Thymus (tissue), 11 donors: Measurements from ENCODE around the gene OTOF. TPM values are rescaled to one million over a fixed set of nuclear protein-coding genes. Genes with fewer than 3 reads are reported as not detected.

ENCODE experiments used
- DNase-seq, 9 donors: peaks; one replicate each; pipeline ENCODE4 v3.0.0-alpha.2; 2013; ENCODE audit warnings: low spot score in 9 of 9, low read depth in 6 of 9, missing footprints in 1 of 9
- H3K27ac ChIP-seq, 2 donors: one replicate each; pipeline ENCODE4 v1.5.1; 2013; ENCODE audit warnings: control low read depth in 1 of 2, low read depth in 1 of 2, low read length in 1 of 2, mild to moderate bottlenecking in 1 of 2, moderate library complexity in 1 of 2
- H3K27me3 ChIP-seq, 2 donors: one replicate each; pipeline ENCODE4 v1.5.1; 2013; ENCODE audit warnings: low read length in 1 of 2; ENCODE audit not compliant: control insufficient read depth in 2 of 2, insufficient read depth in 1 of 2
- H3K36me3 ChIP-seq, 2 donors: one replicate each; pipeline ENCODE4 v1.5.1; 2013; ENCODE audit warnings: low read length in 1 of 2, mild to moderate bottlenecking in 1 of 2, moderate library complexity in 1 of 2; ENCODE audit not compliant: control insufficient read depth in 2 of 2, insufficient read depth in 2 of 2
- H3K4me1 ChIP-seq, 2 donors: one replicate each; pipeline ENCODE4 v1.5.1; 2013; ENCODE audit warnings: low read length in 2 of 2; ENCODE audit not compliant: control insufficient read depth in 2 of 2, insufficient read depth in 2 of 2
- H3K4me3 ChIP-seq, 2 donors: one replicate each; pipeline ENCODE4 v1.5.1; 2013; ENCODE audit warnings: low read length in 2 of 2, control low read depth in 1 of 2, mild to moderate bottlenecking in 1 of 2
- H3K9me3 ChIP-seq, 2 donors: one replicate each; pipeline ENCODE4 v1.5.1; 2013; ENCODE audit warnings: low read length in 1 of 2, mild to moderate bottlenecking in 1 of 2; ENCODE audit not compliant: control insufficient read depth in 2 of 2, insufficient read depth in 1 of 2
- WGBS: extraction: QIAGEN DNeasy Blood & Tissue Kit; methylation state at CpG from one replicate; pipeline ENCODE4 v1.1.7; 2013; 5-methylcytosine and 5-hydroxymethylcytosine counted together
- polyA plus RNA-seq: library from polyadenylated mRNA; stranded (reverse); fragments of 200-250 nt; gene quantifications from one replicate; pipeline ENCODE4 v1.2.3, GENCODE V29; 2013
- total RNA-seq: library from RNA; stranded (reverse); fragments of 120-200 nt; gene quantifications from one replicate; pipeline ENCODE4 v1.2.4, GENCODE V29; 2013
- donor health status: healthy.

The OTOF gene
- total and polyA plus RNA-seq, 2 donors: 0.42 to 0.71 TPM

- WGBS: 97% methylated on average over 10 of the region's 10 CpGs
- no peak for DNase-seq
Measured at GRCh38 chr2:26493566-26493965, 15.6 kb upstream of the OTOF start.

DNA sequence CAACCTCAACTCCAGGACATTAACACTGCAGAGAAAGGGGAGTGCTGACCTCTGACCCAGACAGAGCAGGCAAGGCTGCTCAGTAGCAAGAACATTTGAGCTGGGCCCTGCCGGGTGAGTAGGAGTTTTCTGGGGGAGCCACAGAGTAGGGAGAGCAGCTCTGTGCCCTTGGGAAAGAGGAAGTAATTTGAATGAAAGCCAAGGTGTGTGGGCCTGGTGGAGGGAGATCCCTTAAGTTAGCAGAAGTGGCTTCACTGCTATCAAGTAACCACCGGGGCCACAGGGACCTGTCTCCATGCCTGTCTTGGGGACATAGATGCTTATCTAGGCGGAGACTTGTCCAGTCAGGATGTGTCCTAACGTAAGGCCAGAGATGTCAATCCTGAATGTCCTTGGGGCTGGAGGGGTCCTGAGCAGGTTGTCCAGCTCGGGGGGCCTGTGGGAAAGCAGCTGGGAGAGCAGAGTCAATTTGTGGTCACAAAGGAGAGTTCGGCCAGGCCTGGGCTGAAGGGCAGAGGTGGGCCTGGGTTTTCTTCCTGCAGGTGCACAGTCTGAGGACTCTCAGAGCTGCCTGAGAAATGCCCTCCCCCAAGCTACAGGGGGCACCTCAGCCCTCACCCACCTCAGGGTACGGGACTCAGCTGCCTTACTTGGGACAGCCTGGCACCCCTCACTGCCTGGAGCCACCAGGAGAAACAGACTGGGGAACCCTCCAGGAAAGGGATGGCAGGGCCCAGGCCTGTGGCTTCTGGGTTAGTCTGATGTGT is 15.0 kb upstream of the OTOF start:
- Histone ChIP-seq H3K4me1 (no peaks in the 10 kb centered on the region), H3K4me3 (no peak overlapping the region)
- 77% methylated on average over 7 of the region's 7 CpGs for WGBS

More at GRCh38 chr2:26493566-26493965, 15.6 kb upstream of the OTOF start:
- Histone ChIP-seq H3K4me1 (no peaks in the 10 kb centered on the region), H3K27ac (no peak overlapping the region), H3K4me3 (no peak overlapping the region), H3K27me3 (peaks cover 0 to 10% of the 10 kb centered on the region in 2 donors), H3K9me3 (peaks cover 0 to 6% of the 10 kb centered on the region in 2 donors), H3K36me3 (no peaks in the 10 kb centered on the region)

GRCh38 chr2:26491563-26492167 is 13.7 kb upstream of the OTOF start:
- Histone ChIP-seq H3K27me3 (peaks cover 0 to 4% of the 10 kb centered on the region in 2 donors), H3K4me3 (no peak overlapping the region), H3K4me1 (no peaks in the 10 kb centered on the region), H3K36me3 (no peaks in the 10 kb centered on the region), H3K9me3 (peaks cover 0 to 6% of the 10 kb centered on the region in 2 donors), H3K27ac (no peak overlapping the region)
- 92% methylated on average over 8 of the region's 8 CpGs for WGBS
- DNase-seq: no peak

More for the DNA sequence above, 15.0 kb upstream of the OTOF start:
- no peak for DNase-seq
- Histone ChIP-seq H3K27ac (no peak overlapping the region), H3K27me3 (peaks cover 0 to 5% of the 10 kb centered on the region in 2 donors), H3K36me3 (no peaks in the 10 kb centered on the region), H3K9me3 (peaks cover 0 to 6% of the 10 kb centered on the region in 2 donors)

DNA sequence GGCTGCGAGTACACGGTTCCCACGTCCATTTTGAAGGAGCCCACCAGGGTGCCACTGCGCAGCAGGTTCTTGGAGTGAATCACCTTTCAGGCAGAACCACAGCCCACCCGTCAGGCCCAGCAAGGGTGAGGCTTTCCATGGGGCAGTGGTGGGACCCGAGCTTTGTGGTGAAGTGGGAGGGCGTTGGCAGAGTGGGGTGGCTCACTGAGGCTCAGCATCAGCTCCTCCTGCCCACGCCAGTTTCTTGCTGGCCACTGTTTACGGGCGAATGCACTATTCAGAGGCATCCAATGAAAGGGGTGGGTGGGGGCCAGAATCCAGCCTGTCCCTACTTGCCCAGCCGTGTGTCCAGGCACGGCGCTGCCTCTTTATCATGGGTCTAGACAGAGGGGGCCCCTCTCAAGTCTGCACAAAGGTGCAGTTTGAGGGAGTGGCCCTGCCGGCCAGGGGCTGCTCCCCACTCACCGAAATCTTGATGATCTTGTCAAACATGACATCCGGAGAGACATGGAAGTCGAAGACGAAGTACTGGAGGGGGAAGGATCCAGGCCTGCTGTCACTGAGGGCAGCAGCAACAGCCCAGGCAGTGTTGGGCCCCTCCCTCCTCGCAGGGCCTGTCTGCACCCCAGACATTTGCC is 11.4 kb upstream of the OTOF start:
- no peaks in the 10 kb centered on the region for H3K4me1 ChIP-seq
- H3K27ac ChIP-seq: no peak overlapping the region
- 94% methylated on average over 19 of the region's 19 CpGs for WGBS
- no peaks in the 10 kb centered on the region for H3K36me3 ChIP-seq
- DNase-seq: no peak
- H3K4me3 ChIP-seq: no peak overlapping the region
- peaks cover 0 to 4% of the 10 kb centered on the region in 2 donors for H3K27me3 ChIP-seq
- H3K9me3 ChIP-seq: peaks cover 0 to 3% of the 10 kb centered on the region in 2 donors

- Histone ChIP-seq H3K9me3 (no peaks in the 10 kb centered on the region), H3K4me3 (no peak overlapping the region), H3K27ac (no peak overlapping the region), H3K36me3 (no peaks in the 10 kb centered on the region), H3K27me3 (peaks cover 0 to 4% of the 10 kb centered on the region in 2 donors), H3K4me1 (no peaks in the 10 kb centered on the region)
- no peak for DNase-seq
- WGBS: 95% methylated on average over 20 of the region's 20 CpGs
Measured at GRCh38 chr2:26488463-26489212, 10.7 kb upstream of the OTOF start.

GRCh38 chr2:26487192-26487591 is 9.3 kb upstream of the OTOF start:
- Histone ChIP-seq H3K27ac (no peak overlapping the region), H3K9me3 (no peaks in the 10 kb centered on the region), H3K4me3 (no peak overlapping the region), H3K27me3 (peaks cover 0 to 4% of the 10 kb centered on the region in 2 donors), H3K36me3 (no peaks in the 10 kb centered on the region), H3K4me1 (no peaks in the 10 kb centered on the region)
- 73% methylated on average over 5 of the region's 5 CpGs for WGBS
- DNase-seq: no peak

DNA sequence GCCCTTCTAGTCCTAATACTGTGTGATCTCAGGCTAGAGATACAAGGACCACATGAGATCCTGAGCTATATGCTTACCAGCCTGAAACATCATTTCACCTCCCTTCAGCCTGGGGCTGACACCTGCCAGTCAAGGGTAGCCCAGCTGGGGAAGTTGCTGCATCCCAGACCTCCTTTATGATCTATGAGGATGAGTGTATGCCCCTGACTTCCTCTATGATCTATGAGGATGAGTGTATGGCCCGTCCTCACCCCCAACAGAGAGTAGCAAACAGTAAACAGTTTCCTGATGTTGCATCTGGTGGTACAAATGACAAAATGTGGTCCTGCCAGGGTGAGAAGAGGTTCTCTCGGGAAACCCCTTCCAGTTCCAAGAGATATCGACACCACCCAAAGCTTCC is 8.9 kb upstream of the OTOF start:
- no peak for DNase-seq
- H3K4me1 ChIP-seq: no peaks in the 10 kb centered on the region
- peaks cover 0 to 4% of the 10 kb centered on the region in 2 donors for H3K27me3 ChIP-seq
- 89% methylated on average over 3 of the region's 3 CpGs for WGBS
- no peak overlapping the region for H3K4me3 ChIP-seq
- H3K27ac ChIP-seq: no peak overlapping the region
- no peaks in the 10 kb centered on the region for H3K9me3 ChIP-seq
- no peaks in the 10 kb centered on the region for H3K36me3 ChIP-seq

GRCh38 chr2:26485725-26486418 is 7.9 kb upstream of the OTOF start:
- Histone ChIP-seq H3K27ac (no peak overlapping the region), H3K36me3 (no peaks in the 10 kb centered on the region), H3K4me3 (no peak overlapping the region), H3K4me1 (no peaks in the 10 kb centered on the region), H3K27me3 (peaks cover 0 to 2% of the 10 kb centered on the region in 2 donors), H3K9me3 (no peaks in the 10 kb centered on the region)
- no peak for DNase-seq
- 94% methylated on average over 8 of the region's 8 CpGs for WGBS
